GM19438 (cell line): ENCODE data around the gene ABCC8.

Experiments used
- ATAC-seq: cut with Tn5 transposase; IDR thresholded peaks from one replicate; pipeline ENCODE4 v1.9.1; 2021; ENCODE audit warnings: low read depth; ENCODE audit not compliant: unreplicated experiment

The ABCC8 gene

DNA sequence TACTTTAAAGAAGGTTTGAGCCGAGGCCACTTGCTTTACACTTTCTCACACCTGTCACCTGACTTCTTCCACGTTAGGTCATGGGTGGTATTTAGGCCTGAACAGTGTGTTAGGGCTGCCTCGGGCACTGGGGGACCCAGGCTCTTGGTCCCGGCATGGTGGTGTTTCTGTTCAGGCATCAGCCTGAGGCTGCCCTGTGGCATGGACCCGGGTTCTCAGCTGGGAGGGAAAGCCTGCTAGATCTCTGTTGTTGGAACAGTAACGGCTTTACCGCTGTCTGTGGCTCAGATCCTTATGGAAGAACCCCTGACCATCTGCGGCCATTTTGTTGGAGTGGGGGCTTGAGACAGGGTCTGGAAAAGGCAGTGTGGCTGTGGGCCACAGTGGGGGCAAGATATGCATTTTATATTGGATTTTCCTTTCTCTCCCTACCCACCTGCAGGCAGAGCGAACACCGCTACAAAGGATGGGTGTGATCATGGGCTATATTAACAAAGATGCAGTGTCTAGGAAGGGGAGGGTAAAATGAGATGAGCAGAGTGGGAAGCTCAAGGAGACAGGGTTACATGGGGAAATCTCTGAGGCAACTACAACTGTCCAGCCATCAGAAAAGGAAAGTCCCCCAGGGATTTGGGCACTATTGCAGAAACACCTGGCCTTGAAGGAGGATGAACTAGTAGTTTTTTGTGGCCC, 86.5 kb downstream of the ABCC8 start:
- peak; percentile 2 for ATAC-seq

- ATAC-seq, result peak; percentile 63
These were observed 87.3 kb downstream of the ABCC8 start for GRCh38 chr11:17389211-17389956.

DNA sequence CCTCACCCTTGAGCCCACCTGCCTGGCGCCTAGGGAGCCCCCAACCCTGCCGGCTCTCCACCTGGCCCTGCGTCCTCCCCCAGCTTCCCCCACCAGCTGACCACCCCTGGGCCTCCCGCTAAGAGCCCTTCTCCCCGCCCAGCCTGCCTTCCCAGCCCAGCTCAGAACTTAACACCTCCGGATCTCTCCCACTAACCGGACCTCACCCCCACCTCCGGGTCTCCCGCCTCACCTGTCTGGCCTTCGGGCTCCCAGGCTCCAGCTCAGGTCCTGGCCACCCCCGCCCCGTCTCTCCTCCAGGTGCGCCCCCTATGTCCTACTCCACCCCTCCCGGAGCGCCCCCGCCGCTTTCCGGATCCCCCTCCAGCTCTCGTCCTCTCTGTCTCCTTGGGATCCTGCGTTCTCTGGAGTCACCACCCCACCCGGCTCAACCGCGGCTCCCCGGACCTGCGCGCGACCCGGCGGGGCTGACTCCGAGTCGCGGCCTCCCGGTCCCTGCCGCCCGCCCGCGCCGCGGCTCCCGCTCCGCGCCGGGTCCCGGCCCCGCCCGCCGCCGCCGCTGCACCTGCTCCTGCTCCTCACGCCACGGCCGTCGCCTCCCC, 87.9 kb downstream of the ABCC8 start, which contains the start of gene KCNJ11:
TSS of gene KCNJ11 (minus strand) at position 51 of the 602 bp plus-strand sequence. CDS start 568 bp downstream, outside the sequence.
- ATAC-seq, result peak; percentile 45

- ATAC-seq, result no peak
These were observed 88.8 kb downstream of the ABCC8 start for GRCh38 chr11:17387811-17388210.

DNA sequence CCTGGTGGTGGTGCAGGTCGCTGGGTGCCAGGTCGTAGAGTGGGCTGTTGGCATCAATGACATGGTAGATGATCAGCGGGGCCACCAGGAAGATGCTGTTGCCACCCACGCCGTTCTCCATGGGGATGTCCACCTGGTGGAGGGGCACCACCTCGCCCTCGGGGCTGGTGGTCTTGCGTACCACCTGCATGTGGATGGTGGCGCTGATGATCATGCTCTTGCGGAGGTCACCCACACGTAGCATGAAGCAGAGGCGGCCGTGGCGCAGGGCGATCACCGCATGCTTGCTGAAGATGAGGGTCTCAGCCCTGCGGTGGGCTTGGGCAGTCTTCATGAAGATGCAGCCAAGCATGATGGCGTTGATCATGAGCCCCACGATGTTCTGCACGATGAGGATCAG, 89.4 kb downstream of the ABCC8 start:
- ATAC-seq, result no peak

- peak; percentile 46 for ATAC-seq
These were observed 90.1 kb downstream of the ABCC8 start for GRCh38 chr11:17386331-17387084.

DNA sequence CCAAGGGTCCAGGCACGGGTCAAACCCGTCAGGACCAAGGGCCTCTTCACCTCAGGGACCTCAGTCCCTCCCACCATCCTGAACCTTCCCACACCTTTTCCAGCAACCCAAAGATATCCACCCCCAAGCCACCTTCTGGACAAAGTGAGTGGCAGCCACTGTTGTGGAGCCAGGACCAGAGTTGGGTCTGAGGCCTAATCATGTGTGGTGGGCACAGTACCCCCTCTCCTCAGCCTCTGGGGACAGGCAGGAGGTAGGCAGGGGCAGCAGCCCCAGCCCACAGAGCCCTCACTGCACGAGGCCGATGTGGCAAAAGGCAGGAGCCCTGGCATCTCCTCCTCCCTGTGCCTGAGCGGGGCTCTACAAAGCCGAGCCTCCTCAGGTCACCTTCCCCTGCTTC, 90.7 kb downstream of the ABCC8 start:
- ATAC-seq, result no peak

DNA sequence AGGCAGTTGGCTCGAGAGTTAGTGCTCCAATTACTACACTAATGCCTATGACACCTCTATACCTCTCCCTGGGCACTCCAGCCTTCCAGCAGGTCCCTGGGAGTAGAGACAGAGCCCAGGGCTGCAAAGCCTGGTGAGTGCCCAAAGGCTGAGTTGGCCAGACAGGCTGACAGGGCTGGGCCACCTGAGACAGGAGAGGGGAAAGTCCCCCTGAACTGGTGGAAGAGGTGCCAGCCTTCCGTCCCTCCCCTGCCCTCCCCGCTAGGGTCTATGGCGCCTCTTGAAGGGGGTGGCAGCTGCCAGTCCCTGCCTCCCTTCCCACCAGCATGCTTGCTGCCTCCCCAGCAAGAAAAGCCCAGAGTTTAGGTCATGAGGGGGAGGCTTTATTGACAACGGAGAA, 91.2 kb downstream of the ABCC8 start:
- ATAC-seq, result no peak

DNA sequence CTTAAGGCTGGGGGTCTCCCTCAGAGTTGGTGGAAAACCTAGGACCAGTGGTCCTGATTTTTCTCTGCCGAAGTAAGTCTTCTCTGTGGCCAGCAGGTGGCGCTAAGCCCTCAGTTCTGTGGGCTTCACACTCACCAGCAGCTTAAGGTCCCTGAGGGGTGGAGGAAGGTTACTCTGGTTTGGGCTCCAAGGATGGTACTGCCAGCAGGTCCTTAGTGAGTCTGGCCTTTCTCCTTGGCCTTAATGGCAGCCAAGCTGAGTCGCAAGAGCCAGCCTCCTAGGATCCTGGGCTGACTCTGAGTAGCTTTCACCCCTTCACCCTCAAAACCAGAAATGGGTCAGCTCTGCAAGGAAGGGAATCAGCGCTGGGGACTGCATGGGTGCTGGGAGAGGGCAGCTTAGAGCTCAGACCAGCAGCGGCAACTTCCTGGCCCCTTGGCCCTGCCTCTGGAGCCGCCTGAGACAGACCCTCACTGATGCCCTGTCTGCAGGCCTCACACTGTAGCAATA, 92.6 kb downstream of the ABCC8 start:
- peak; percentile 56 for ATAC-seq

- ATAC-seq, result no peak
These were observed 93.2 kb downstream of the ABCC8 start for GRCh38 chr11:17383461-17383860.

DNA sequence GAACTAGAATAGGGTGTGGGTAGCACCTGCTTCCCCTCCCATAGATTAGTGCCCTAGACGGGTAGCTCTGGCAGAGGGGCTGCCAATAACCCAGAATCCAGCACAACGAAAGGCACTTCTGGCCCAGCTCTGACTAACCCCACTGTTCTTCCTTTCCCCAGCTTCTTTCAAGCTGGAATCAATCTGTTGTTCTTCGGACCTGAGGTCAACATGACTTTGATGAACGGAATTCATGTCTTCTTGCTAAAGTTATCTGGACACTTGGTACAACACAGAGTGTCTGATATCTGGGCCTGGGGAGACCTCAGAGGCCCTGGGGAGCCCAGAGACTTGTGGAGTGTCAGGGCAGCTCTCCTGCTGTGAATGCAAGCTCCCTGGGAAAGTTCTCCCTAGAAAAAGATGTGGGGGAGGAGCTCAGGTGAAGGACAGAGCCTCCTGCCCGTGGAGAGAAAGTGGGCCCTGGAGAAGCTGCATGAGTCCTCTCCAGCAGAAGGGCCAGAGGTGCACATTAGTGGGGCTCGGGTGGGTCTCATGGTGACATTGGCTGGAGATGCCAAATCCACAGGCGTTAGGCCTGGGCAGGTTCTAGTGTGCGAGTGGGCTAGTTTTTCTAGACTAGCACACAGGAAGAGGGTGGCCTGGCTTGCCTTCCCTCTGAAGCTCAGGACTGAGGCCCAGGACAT, 94.5 kb downstream of the ABCC8 start:
- no peak for ATAC-seq

GRCh38 chr11:17381156-17381555, 95.5 kb downstream of the ABCC8 start:
- ATAC-seq, result no peak

- ATAC-seq, result no peak
These were observed 97.1 kb downstream of the ABCC8 start for GRCh38 chr11:17379383-17380180.

DNA sequence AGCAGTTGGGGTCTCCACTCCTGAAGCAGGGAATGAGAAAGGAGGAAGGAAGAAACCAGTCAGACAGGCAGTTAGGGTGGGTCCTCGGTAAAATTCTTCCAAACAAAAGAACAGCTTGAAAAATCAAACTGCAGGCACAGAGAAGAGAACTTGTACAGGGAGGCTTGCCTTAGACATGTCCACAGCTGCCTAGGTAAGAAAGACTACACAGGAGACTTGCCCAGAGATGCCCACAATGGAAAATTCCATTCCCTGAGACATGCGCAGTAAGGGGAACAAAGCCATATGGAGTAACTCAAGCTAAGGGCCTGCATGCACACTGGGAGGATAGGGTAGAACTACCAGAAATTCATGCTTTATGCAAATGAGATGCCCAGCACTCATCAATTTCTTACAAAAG, 98.0 kb downstream of the ABCC8 start:
- no peak for ATAC-seq

DNA sequence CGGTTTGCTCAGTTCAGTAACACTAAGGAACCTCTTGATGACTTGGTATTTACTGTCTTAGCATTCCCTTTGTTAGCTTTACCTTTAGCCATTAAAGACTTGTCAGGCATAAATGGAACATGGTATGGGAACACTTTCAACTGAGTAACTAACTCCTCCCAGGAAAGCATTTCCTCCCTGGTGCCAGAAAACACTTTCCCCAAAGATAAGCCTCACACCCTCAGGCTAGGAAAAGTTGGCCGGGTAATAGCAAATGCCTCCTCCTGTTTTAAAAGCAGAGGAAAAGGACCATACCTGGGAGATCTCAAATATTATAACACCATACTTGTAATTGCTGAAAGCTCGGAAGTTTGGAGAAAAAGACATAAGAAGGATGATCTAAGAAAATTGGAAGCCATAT, 100.2 kb downstream of the ABCC8 start:
- no peak for ATAC-seq

GRCh38 chr11:17375547-17375946, 101.1 kb downstream of the ABCC8 start:
- no peak for ATAC-seq

GRCh38 chr11:17371614-17372013, 105.0 kb downstream of the ABCC8 start:
- no peak for ATAC-seq

DNA sequence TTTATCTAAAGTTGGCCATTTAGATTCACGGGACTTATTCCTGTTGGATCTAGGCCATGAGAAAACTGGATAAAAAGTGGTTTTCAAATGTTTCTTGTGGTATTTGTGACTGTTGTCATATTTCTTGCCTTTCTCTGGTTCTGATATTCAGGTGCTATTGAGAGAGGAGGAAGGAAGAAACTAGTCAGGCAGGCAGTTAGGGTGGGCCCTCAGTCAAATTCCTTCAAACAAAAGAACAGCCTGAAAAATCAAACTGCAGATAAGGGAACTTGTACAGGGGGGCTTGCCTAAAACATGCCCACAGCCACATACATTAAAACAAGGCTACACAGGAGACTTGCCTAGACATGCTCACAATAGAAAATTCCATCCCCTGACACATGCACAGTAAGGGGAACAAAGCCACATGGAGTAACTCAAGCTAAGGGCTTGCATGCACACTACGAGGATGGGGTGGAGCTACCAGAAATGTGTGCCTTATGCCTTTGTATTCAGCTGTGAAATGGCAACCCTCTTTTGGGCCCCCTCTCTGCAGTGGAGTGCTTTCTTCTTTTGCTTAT, 106.9 kb downstream of the ABCC8 start:
- no peak for ATAC-seq

DNA sequence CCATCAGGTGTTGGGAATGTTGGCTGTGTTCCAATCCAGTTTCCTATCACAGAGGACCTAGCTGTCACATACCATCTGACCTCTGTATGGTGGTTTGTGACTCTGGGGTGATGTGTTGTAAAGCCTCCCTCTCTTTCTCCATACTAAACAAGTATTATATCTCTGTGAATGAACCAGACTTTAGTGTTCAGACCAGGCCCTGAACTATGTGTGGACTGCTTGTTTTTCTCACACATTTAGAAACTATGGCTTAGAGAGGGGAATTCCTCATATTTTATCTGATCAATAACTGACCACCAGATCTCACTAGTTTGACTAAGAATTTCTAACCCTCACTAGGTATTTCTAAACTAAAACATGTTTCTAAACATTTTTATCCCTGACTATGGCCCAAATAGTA, 107.6 kb downstream of the ABCC8 start:
- ATAC-seq, result no peak
